Skeletal muscle cell (primary cell): ENCODE measurements around the gene HHIPL1.

Experiments
- DNase-seq: peaks from one replicate; pipeline ENCODE4 v3.0.0-alpha.2; 2010; ENCODE audit warnings: low read depth
- H3K4me3 ChIP-seq: 2 replicates; pipeline ENCODE4 v1.5.1; 2011; ENCODE audit warnings: low read depth, mild to moderate bottlenecking, control low read depth, low read length, moderate library complexity

Gene HHIPL1

DNA sequence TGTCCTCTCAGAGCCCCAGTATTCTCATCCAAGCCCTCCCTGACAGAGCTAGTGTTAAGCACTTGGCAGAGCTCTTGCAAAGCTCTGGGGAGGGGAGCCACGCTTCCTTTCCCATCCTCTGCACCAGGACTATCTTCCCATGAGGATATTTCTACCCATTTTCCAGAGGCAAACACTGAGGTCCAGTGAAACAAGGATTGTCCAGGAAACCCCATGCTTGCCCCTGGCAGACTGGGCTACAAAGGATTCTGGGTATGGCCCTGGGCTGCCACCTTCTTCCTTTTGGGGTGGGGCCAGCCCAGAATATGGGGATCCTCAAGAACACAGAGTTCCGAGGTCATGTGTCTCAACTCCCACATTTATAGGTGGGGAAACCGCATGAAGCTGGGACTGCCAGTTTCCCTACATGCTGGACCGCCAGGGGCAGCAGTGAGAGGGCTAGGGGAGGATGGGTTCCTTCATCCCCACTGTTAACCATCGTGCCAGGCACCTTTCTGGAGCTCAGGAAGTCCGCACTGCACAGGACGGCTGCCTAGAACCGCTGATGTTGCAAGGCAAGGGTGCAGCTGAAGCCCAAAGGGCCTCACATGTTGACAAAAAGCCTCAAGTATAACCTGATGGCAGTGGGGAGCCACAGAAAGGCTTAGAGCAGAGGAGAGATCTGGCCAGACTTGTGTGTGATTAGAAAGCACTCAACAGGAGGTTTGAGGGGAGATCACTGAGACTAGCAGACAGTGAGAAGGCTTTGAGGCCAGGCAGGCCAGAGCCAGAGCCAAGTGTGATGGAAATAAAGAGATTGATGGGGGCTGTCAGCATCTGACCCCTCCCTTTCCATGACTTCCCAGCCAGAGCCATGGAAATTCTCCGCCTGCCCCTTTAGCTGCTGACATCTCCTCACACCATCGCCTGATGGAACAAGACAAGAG lies 35.4 kb upstream of the HHIPL1 start:
- no peak overlapping the region for H3K4me3 ChIP-seq
- DNase-seq = no peak

DNA sequence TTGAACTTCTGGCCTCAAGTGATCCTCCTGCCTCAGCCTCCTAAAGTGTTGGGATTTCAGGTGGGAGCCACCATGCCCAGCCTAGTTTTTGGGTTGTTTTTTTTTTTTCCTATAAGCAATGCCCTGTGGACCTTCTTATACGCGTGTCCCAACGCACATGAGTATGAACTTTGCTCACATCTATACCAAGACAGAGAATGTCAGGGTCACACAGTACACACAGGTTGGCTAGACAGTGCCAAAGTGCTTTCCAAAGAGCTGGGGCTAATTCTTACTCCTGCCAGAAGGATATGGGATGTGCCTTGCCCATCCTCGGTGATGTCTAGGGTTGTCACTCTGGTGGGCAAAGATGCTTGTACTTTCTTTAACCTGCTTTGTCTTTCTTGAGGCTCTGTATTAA lies 33.3 kb upstream of the HHIPL1 start:
- no peak overlapping the region for H3K4me3 ChIP-seq
- no peak for DNase-seq

DNA sequence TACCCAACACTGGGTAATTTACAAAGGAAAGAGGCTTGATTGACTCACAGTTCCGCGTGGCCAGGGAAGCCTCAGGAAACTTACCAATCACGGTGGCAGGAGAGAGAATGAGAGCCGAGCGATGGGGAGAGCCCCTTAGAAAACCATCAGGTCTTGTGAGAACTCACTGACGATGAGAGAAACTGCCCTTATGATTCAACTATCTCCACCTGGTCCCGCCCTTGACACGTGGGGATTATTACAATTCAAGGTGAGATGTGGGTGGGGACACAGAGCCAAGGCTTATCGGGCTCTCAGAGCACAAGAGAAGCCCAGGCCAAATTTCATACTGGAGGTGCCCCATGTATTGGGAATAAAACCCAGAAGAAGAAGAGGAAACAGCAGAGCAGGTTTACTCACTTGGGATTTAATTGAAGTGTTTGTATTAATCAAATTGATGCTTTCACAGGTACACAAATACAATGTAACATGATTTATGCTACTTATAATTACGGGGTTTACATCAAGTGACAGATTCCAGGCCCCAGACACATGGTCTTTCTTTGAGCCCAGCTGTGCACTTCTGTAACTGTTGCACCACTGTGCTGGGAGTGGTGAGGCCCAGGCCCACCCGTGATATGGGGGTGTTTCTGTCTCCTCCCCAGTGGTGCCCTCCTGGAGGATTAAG lies 32.7 kb upstream of the HHIPL1 start:
- no peak for DNase-seq
- no peak overlapping the region for H3K4me3 ChIP-seq

DNA sequence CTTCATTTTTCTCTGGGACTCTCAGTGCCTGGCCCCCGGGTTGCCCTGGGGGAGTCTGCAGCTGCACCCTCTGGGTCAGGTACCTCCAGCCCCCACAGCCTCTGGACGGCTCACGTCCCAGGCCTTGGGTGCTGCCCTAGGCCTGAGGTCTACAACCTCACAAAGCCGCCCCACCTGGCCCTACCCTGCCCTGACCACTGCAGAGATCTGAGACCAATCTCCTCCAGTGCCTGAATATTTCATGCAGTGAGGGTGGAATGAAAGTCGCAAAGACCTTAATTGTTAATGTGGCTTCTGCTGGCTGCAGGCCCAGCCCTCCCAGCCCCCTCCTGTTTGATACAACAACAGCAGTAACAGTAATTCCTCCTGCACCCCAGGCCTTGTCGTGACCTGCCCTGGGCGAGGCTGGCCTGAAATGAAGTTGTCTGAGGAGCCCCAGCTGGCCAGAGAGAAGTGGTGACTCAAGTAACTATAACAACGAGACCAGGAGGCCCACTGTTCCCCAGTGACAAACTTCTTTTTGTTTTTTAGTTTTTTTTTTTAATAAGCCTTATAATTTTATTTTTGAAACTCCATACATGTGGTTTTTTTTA lies 32.1 kb upstream of the HHIPL1 start:
- H3K4me3 ChIP-seq = no peak overlapping the region
- DNase-seq = no peak

DNA sequence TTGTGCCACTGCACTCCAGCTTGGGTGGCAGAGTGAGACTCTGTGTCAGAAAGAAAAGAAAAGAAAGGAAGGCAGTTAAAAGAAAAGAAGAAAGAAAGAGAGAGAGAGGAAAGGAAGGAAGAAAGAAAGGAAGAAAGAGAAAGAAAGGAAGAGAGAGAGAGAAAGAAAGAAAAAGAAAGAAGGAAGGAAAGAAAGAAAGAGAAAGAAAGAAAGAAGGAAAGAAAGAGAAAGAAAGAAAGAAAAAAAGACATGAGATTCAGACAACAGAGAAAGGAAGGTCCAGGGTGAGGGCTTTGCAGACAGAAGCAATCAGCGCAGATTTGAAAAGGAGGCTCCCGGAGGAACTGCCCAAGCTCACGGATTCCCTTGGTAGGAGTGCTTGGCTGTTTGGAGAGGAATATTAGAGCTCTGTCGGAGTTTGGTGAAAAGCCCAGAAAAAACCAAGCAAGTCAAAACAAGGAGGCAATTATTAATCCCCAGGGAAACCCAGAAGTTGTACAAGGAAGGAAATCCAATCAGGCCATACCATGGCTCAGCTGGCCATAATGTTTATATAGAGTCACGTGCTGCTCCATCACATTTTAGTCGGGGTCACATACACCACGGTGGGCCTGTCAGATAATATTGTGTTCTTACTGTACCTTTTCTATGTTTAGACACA lies 29.3 kb upstream of the HHIPL1 start:
- H3K4me3 ChIP-seq = no peak overlapping the region
- DNase-seq = no peak

DNA sequence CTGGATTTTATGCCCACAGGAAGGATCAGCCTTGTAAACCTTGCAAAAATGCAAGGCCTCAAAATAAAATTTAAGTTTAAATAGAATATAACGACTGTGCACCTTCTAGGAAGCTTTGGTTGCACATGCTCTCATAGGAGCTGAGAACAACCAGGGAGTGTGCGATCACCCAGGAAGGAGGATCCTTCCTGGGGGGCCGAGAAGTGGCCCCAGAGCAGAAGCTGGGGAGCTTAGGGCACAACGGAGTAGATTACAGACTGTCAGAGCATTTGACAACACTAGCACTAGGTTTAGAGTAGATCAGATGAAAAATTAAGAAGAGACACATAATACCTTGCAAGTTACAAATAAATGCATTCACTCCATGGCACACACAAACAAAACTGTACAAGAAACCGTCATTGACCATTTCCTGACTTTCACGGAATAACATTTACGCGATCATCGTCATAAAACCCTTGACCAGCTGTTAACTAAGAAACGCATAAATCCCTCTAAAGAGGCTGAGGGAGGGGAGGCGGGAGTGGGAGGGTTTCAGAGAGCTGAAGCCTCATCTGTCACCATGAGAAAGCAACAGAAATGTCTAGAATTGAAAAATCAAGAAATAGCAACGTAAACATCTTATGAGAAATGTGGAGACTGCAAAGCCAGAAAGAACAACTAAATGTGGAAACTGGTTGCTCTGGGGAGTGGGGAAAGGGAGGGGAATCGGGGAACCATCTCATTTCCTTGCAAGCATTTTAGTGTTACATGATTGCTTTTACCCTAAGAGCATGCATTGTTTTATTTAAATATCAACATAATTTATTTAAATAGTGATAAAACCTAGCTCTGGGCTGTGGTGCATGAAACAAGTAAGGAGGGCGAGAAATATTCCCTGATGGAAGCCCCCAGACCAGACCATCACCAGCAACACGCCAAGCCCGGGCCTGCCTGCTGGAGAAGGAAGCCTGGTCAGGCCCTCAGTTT lies 27.8 kb upstream of the HHIPL1 start:
- DNase-seq = no peak
- no peak overlapping the region for H3K4me3 ChIP-seq

DNA sequence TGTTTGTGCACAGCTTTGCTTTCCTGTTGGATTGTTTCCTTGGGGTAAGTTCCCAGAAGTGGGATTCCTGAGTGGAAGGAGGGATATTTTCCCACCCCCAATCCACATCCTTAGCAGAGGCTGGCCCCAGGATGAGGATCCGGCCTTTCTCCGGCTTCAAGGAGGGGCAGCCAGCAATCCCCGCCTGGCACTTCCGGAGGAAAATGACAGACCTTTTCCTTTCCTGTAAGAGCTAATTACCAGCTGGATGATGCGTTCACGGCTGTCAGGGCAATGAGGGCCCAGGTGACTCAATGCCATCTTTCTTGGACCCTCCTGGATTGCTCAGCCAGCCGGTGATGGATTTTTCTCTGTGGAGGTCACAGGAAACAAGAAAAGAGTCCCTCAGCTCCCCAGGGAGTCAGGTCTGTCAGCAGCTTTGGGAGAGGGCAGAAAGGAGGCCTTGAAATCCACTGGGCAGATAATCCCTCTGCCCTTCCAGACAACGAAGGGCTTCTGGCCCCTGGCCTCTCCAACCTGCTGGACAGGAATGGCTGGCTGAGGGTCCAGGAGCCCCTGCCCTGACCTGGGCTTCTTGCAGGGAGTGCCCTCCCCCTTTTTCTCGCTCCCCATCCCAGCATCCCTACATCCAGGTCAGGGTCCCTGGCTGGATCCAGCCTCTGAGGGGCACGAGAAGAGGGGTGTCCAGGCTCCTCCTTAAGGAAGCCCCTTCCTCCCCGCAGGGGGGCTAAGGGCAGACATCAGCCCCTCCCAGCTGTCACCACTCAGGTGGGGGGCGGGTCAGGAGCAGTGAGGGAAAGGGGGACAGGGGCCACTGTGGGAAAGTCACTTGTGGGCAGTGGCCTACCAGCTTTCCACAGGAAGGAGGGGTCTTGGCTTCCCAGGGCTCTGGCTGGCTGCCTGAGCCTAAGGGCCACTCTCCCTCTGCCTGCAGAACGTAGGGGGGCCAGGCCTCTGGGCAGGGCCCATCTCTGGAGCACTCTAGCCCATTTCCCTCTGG lies 24.8 kb upstream of the HHIPL1 start:
- H3K4me3 ChIP-seq = no peak overlapping the region
- DNase-seq = no peak

DNA sequence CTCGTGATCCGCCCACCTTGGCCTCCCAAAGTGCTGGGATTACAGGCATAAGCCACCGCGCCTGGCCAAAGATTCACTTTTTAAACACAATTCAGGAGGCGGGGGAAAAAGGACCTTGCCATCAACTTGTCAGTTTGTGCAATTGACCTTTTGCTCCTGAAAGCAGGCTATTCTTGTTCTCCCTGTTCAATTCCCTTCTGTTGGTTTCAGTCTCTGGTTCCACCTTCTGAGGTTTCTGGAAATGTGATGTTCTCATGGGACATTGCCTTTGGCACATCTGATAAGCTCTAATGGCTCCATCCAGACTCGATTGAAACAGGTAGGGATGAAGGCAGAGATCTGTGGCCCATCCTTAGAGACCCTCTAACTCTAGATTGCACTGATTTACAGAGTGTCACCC lies 23.0 kb upstream of the HHIPL1 start:
- no peak for DNase-seq
- H3K4me3 ChIP-seq = no peak overlapping the region

DNA sequence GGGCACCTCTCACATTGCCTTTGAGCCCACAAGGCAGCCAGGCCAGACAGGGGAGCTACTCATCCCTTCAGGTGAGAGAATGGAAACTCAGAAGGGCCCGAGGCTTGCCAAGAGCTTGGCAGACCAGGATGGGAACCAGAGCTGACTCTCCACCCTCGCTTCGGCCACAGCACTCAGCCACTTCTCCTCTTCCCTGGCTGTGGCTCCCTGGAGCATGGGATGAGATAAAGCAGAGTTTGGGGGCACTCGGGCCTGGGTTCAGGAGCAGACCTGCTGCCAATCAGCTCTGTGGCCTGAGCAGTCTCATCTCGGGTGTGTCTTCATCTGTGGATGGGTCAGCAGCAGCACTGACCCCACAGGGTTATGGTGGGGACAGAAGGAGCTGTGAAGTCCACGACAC lies 20.9 kb upstream of the HHIPL1 start:
- no peak for DNase-seq
- H3K4me3 ChIP-seq = no peak overlapping the region

DNA sequence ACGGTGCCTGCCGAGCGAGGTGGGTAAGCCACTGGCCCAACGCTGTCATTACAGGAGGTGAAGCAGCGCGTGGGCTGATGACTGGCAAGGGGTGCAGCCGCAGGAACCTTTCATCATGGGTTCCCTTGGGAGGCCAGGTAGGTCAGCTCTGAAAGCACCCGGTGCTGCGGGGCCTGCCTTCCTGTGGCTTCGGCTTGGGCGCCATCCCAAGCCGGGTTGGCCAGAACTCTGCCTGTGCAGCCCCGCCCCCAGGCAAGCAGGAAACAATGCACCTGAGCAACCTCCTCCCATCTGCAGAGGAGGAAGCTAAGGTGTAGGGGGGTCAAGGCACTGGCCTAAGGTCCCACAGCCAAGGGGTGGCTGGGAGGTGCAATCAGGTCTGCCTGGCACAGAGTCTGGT lies 20.0 kb upstream of the HHIPL1 start:
- H3K4me3 ChIP-seq = no peak overlapping the region
- no peak for DNase-seq

DNA sequence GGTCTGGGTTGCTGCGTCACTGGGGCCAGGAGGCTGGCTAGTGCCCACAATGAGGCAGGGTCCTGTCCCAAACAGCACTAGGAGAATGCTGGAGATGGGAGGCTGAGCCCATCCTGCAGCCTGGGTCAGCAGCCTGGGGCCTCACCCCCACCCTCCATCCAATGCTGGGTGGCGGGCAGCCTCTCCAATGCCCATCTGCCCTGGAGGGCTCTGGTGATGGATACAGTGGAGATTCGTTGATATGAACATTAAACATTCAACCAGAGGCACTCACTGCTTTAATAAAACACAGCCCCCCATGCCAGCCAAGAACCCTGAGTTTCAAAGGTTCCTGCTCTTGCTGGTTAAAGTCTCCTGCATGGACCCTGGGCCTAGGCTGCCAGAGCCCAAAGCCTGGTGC lies 19.5 kb upstream of the HHIPL1 start:
- DNase-seq = no peak
- H3K4me3 ChIP-seq = no peak overlapping the region

DNA sequence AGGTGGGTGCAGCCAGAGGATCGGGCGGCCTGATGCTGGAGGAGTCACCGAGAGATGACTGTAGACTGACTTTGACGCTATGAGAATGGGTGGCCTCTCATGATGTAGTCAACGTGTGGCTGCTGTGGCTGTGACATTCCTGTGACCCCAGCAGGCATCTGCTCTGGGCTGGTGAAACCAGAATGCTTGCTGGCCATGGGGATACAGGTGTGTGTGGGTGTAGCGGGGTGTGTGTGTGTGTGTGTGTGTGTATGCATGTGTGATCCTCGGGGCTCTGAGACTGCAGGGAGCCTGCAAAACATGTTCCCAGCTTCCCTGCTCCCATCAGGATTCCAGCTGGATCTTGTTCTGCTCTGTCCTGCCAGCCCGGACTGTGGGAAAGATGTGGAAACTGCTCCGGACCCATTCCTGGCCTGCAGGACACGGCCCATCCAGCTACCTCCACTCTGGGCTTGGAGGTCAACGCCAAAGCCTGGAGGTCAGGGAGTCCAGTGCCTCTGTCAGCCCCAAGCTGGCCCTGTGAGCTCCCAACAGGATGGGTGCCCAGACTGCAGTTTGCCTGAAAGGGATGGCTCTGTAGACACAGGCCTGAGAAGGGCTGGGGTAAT lies 18.8 kb upstream of the HHIPL1 start:
- H3K4me3 ChIP-seq = no peak overlapping the region
- DNase-seq = no peak

DNA sequence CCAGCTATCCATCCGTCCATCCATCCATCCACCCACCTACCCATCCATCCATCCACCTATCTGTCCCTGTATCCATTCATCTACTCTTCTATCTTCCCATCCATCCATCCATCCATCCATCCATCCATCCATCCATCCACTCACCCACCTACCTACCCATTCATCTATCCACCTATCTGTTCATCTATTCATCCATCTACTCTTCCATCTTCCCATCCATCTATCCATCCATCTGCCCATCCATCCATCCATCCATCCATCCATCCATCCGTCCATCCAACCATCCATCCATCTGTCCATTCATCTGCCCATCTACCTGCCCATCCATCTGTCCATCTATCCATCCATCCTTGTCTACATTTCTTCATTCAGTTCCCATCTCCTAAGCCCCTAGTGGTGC lies 17.8 kb upstream of the HHIPL1 start:
- H3K4me3 ChIP-seq = no peak overlapping the region
- no peak for DNase-seq

DNA sequence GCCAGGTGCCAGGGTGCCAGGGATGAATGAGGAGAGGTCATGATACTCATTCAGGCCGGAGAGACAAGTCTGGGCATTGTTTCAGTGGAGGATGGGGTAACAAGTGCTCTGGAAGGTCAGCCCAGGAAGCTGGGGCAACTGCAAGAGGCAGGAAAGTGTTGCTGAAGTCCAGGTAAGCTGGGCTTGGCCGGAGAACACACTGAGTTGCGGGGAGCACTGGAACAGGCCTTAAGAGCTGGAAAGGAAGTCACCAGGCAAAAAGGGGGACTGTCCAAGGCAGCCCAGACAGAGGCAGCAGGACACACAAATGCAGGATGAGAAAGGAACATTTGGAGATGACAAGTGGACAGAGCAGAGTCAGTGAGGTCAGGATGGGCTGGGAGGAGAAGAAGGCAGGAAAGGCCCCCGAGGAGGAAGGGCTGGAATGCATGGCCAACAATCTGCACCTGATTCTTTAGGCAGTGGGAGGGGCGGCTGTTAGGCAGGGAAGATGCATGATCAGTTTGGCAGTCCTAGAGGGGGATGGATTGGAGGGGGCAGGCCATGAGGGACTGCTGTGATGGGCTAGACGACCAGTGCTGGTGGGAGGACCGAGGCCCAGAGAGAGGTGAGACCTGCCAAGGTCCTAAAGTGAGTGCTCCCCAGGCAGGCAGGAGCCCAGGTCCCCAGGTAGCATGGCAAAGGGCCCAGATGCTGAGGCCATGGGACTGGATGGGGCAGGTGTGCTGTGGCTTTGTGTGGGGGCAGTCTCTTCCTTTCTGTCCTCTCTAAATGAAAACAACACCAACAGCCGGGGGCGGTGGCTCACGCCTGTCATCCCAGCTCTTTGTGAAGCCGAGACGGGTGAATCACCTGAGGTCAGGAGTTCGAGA lies 17.2 kb upstream of the HHIPL1 start:
- no peak for DNase-seq
- H3K4me3 ChIP-seq = no peak overlapping the region

DNA sequence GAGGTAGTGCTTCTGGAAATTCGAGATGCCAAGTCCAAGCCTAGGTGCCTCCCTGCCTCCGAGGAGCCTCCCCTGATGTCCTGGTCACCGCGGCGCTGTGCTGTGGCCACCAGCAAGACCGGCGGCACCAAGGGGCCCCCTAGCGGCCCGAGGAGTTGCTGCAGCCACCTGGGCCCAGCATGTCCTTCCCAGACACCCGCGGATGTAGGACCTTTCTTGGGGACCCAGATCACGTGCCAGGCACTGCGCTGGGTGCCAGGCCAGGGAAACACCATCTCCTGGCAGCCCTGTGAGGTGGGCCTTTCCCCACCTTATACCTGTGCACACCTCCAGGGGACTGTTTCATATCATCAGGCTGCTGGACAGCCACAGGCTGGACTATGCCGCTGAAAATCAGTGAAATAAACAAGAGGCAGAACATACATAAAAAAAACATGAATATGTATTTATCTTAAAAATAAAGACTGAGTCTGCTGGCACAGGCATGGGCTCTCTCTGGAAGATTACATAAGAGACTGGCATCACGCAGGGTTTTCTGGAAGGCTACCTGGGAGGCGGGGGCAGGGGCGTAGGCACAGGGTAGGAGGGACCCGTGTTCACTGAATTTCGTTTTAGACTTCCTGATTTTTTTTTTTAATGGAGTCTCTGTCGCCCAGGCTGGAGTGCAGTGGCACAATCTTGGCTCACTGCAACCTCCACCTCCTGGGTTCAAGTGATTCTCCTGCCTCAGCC lies 15.9 kb upstream of the HHIPL1 start:
- no peak overlapping the region for H3K4me3 ChIP-seq
- DNase-seq = no peak

DNA sequence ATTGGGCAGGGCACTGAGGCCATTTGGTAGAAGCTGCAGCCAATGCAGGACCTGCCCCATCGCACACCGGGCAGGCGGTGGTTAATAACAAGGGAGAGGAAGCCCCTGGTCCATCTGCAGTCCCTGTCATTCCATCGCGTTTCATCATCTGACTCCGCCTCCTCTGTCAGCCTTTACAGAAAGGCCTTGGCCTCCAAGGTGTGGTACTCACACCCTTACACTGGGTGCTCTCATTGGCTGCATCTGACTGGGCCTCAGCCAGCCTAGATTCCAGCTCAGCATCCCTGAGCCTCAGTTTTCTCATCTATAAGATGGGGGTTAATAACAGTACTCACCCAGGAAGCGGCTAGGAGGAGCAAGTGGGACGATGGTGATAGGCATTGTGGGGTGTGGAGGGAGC lies 14.7 kb upstream of the HHIPL1 start:
- no peak for DNase-seq

More for the DNA sequence above, 14.7 kb upstream of the HHIPL1 start:
- H3K4me3 ChIP-seq = no peak overlapping the region
